GM19099 (cell line): ENCODE data around the gene MAPKAP1.

Experiments used
- POLR2A ChIP-seq: IDR thresholded peaks from 3 replicates; pipeline ENCODE4 v1.6.1; 2011; ENCODE audit warnings: low read depth; ENCODE audit not compliant: insufficient read length; ENCODE audit errors: extremely low read depth

MAPKAP1 gene

GRCh38 chr9:125515983-125516940 lies 190.7 kb downstream of the MAPKAP1 start:
- no peak for TF ChIP-seq POLR2A

GRCh38 chr9:125515281-125515680 lies 191.7 kb downstream of the MAPKAP1 start:
- TF ChIP-seq POLR2A, result no peak

DNA sequence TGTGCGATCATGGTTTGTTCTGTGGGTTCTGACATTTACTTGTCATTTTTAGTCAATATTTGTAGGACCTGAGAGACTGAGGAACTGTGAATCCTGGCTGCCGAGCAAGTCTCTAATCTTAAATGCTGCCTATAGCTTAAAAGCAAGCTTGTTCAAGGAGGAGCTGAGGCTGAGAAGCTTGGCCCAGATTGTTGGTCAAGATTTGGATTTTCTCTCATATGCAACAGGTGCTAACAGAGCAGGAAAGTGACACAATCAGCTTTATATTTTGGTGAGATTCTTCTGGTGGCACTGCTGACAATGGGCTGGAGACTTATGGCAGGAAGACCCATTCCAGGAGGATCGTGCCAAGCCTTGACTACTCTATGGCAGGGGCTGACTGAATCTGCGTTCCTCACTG lies 192.5 kb downstream of the MAPKAP1 start:
- no peak for TF ChIP-seq POLR2A

GRCh38 chr9:125513668-125514413 lies 193.2 kb downstream of the MAPKAP1 start:
- no peak for TF ChIP-seq POLR2A

DNA sequence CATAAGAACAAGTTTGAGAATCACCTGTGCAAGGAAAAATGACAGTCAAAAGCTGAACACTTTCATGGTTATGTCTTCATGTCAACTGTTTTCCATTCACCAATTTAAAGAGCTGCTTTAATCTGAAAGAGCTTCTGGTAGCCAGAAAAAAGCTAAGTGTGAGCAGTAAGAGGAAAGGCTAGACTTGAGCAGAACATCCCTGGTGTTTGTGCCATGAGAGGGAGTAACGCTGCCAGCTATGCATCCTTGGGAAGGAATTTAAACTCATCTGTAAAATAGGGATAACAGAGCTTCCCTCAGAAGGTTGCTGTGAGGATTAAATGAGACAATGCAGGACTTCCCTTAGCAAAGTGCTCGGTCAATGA lies 193.7 kb downstream of the MAPKAP1 start:
- no peak for TF ChIP-seq POLR2A

GRCh38 chr9:125511789-125512660 lies 195.0 kb downstream of the MAPKAP1 start:
- no peak for TF ChIP-seq POLR2A

GRCh38 chr9:125510980-125511379 lies 196.0 kb downstream of the MAPKAP1 start:
- no peak for TF ChIP-seq POLR2A

DNA sequence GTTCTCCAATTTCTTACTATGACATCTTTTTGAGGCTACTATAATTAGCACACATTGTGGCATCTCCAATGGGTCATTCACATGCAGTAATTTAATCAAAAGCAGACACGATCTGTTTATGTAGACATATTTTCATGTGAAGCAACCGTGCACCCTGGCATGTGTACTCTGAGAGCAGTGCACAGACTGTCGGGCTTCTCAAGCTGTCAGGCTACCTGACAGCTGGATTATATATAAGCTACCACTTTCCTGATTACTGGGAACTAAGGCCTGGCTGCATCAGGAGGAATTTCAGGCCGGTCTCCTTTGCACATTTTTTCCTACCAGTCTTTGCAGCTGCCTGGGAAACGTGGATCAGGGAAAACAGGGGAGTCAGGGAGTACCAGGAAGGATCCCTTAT lies 197.5 kb downstream of the MAPKAP1 start:
- TF ChIP-seq POLR2A, result no peak

DNA sequence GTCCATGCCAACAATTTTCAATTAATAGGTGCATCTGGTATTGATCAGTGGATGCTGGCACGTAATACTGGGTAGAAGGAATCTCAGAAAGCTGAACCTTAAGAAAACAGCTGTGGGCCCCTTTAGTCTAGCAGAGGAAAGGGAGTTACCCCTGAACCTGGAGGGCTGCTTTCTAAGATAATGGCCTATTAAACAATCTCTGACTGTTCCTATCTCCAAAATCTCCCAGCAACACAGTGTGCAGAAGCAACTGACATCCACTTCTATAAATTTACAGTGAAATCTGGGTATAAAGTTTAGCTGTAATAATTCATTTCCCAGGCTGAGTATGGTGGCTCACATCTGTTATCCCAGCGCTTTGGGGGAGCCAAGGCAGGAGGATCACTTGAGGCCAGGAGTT lies 198.8 kb downstream of the MAPKAP1 start:
- no peak for TF ChIP-seq POLR2A

GRCh38 chr9:125507226-125507625 lies 199.8 kb downstream of the MAPKAP1 start:
- no peak for TF ChIP-seq POLR2A

GRCh38 chr9:125505988-125506438 lies 201.0 kb downstream of the MAPKAP1 start:
- TF ChIP-seq POLR2A, result no peak

- no peak for TF ChIP-seq POLR2A
These were observed 202.4 kb downstream of the MAPKAP1 start for GRCh38 chr9:125504616-125505015.

DNA sequence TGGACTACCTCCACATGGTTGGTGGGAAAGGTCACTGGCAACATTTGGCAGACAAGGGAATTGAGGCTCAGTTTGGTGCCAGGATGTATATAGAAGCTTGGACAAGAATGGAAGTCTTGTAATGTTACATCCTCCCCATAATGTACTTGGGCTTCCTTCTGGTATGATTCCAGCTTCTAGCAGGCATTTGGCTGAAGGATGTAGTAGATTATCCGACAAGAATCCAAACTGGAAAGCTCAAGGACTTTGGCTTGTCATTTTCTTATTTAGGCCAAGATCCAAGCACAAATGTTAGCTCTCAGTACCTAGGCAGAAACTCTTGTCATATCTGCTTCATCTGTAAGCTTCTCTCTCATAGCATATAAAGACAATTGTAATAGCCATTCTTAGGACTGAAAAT lies 209.1 kb downstream of the MAPKAP1 start:
- no peak for TF ChIP-seq POLR2A

DNA sequence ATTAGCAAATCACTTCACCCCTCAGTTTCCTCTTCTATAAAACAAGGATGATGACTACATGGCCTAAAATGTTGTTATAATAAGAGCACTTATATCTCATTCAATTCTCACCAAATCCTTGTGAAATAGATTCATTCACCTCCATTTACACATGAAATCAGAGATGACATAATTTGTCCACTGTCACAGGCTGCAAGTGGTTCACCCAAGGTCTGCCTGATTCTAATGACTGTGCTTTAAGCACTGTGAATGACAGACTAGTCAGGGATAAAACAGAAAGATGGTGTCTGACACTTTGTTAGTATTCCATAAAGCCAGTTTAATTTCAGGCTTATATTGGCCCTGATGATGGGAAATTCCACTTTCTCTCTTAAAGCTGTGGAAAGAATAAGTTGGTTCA lies 209.5 kb downstream of the MAPKAP1 start:
- TF ChIP-seq POLR2A, result no peak

DNA sequence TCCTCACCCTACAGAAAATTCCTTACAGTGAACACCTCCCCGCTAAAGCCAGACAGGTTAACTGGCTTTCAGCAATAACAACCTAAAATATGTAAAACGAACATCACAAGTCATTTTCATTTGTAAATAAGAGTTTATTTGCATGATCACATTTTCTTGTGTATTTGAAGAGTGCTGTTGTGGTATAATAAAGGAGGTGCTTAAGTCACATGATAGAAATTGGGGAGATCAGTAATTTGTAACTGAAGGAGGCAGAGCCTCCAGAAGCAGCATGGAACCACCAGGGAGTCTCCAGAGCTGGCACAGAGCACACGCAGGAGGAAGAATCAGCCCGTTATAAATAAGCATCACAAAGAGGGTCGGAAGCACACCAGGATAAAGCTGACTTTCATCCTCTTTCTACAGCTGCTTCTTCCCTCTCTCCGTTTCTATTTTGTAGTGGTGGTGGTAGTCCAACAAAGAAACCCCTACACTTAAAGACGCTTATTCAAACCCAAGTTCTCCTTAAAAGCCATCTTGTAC lies 210.6 kb downstream of the MAPKAP1 start:
- TF ChIP-seq POLR2A, result no peak
